ENCODE results near the gene SLC11A2.
"Not testable (repeated sequence)": the region's sequence is repeated elsewhere in the genome, so short reads cannot be mapped to it uniquely, and the experiment has no call there.

Gene SLC11A2

GRCh38 chr12:50947933-50948626 lies 78.1 kb downstream of the SLC11A2 start:
- DNase-seq (ENCODE audit: low spot score) = no peak

GRCh38 chr12:50937653-50938052 lies 88.5 kb downstream of the SLC11A2 start:
- no peak for DNase-seq (ENCODE audit: low spot score)

- no peak for DNase-seq (ENCODE audit: low spot score)
These were observed 89.2 kb downstream of the SLC11A2 start for GRCh38 chr12:50936821-50937530.

GRCh38 chr12:50934981-50935807 lies 91.0 kb downstream of the SLC11A2 start:
- peak; percentile 57 for DNase-seq (ENCODE audit: low spot score)

- DNase-seq (ENCODE audit: low spot score) = no peak
These were observed 91.8 kb downstream of the SLC11A2 start for GRCh38 chr12:50934371-50934851.

- no peak for DNase-seq (ENCODE audit: low spot score)
These were observed 92.6 kb downstream of the SLC11A2 start for GRCh38 chr12:50933459-50934124.

- peak; percentile 45 for DNase-seq (ENCODE audit: low spot score)
These were observed 93.3 kb downstream of the SLC11A2 start for GRCh38 chr12:50932787-50933280.

GRCh38 chr12:50930477-50930876 lies 95.7 kb downstream of the SLC11A2 start:
- not testable (repeated sequence) for DNase-seq (ENCODE audit: low spot score)

GRCh38 chr12:50929831-50930230 lies 96.4 kb downstream of the SLC11A2 start:
- no peak for DNase-seq (ENCODE audit: low spot score)
